ENCODE data around the gene TMEM101. TPM values are rescaled to one million over a fixed set of nuclear protein-coding genes. Genes with fewer than 3 reads are reported as not detected.

The TMEM101 gene
- total and polyA plus RNA-seq, 2 of the 13 experiments (the other 11 are each of a cell fraction or from before 2014, with no cell fraction given) = 72.0 to 100 TPM

DNA sequence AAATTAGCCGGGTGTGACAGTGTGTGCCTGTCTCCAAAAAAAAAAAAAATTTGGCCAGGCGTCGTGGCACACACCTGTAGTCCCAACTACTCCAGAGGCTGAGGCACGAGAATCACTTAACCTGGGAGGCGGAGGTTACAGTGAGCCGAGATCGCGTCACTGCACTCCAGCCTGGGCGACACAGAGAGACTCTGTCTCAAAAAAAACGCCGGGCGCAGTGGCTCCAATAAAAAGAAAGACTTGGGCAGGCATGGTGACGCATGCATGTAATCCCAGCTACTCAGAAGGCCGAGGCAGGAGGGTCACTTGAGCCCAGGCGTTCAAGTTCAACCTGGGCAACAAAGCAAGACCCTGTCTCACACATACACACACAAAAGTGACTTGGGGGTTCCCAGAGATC lies 48.1 kb upstream of the TMEM101 start (continued):
- TF ChIP-seq HBP1 (CRISPR knock-in tag; IDR thresholded peaks at IDR 0.05; ENCODE audit: low read depth) = no peak

GRCh38 chr17:44061446-44061845 lies 46.7 kb upstream of the TMEM101 start:
- Histone ChIP-seq H3K4me2 (ENCODE audit: low read depth, low read length) (no peak overlapping the region), H4K20me1 (ENCODE audit: insufficient read depth, low read length) (peaks cover 10% of the 10 kb centered on the region), H3K79me2 (ENCODE audit: insufficient read depth, low read length) (peaks cover 80% of the 10 kb centered on the region), H3K9me3 (ENCODE audit: low read length) (no peaks in the 10 kb centered on the region), H3K4me3 (replicated peaks in 1 of 3; ENCODE audit: insufficient read depth in 1 of 3, low read depth in 2 of 3, low read length in 3 of 3) (no peak overlapping the region), H3K4me1 (ENCODE audit: insufficient read depth, low read length) (peaks cover 60% of the 10 kb centered on the region), H3K36me3 (replicated peaks in 1 of 2; ENCODE audit: control insufficient read depth in 1 of 2, insufficient read depth in 2 of 2, low read length in 2 of 2) (peaks cover 17 to 59% of the 10 kb centered on the region in 2 experiments), H3K9ac (ENCODE audit: insufficient read depth, low read depth, low read length) (no peak overlapping the region), H3K27ac (ENCODE audit: extremely low read length, insufficient read depth, low read length) (no peak overlapping the region), H2AFZ (ENCODE audit: low read length) (no peak overlapping the region), H3K27me3 (ENCODE audit: control insufficient read depth in 1 of 2, insufficient read depth in 2 of 2, low read length in 2 of 2) (peaks cover 0 to 3% of the 10 kb centered on the region in 2 experiments; a peak in 1 of 5 replicates)
- BruUV-seq (replicated peaks) = no TSS peak
- POLR2A ChIA-PET = no interaction called here
- no peak for FAIRE-seq
- TF ChIP-seq HOXA9 (CRISPR knock-in tag; IDR thresholded peaks at IDR 0.05; ENCODE audit: borderline replicate concordance) = no peak
- TF ChIP-seq ZNF792 (CRISPR knock-in tag; IDR thresholded peaks at IDR 0.05) = no peak
- TF ChIP-seq NONO (IDR thresholded peaks at IDR 0.05) = no peak
- TF ChIP-seq NONO (CRISPR knock-in tag; conservative IDR thresholded peaks at IDR 0.05) = no peak
- no peak for TF ChIP-seq FOSL2 (CRISPR knock-in tag; IDR thresholded peaks at IDR 0.05)
- no peak for TF ChIP-seq NCOA1 (CRISPR knock-in tag; IDR thresholded peaks at IDR 0.05)
- no peak for TF ChIP-seq ZNF281 (CRISPR knock-in tag; IDR thresholded peaks at IDR 0.05; ENCODE audit: borderline replicate concordance)
- no peak for TF ChIP-seq MED13 (CRISPR knock-in tag; IDR thresholded peaks at IDR 0.05)
- no peak for TF ChIP-seq ASH2L (IDR thresholded peaks at IDR 0.05; ENCODE audit: insufficient read length, low read depth, low read length)
- no peak for TF ChIP-seq THAP8 (CRISPR knock-in tag; IDR thresholded peaks at IDR 0.05; ENCODE audit: borderline replicate concordance)
- TF ChIP-seq ZNF367 (CRISPR knock-in tag; IDR thresholded peaks at IDR 0.05; ENCODE audit: borderline replicate concordance) = no peak
- no peak for TF ChIP-seq ARHGAP35 (CRISPR knock-in tag; IDR thresholded peaks at IDR 0.05; ENCODE audit: borderline replicate concordance)
- no peak for TF ChIP-seq ZNF205 (CRISPR knock-in tag; IDR thresholded peaks at IDR 0.05)
- TF ChIP-seq ZNF749 (CRISPR knock-in tag; IDR thresholded peaks at IDR 0.05; ENCODE audit: borderline replicate concordance) = no peak
- TF ChIP-seq MXD1 (CRISPR knock-in tag; IDR thresholded peaks at IDR 0.05) = no peak
- TF ChIP-seq, protein P1, sequence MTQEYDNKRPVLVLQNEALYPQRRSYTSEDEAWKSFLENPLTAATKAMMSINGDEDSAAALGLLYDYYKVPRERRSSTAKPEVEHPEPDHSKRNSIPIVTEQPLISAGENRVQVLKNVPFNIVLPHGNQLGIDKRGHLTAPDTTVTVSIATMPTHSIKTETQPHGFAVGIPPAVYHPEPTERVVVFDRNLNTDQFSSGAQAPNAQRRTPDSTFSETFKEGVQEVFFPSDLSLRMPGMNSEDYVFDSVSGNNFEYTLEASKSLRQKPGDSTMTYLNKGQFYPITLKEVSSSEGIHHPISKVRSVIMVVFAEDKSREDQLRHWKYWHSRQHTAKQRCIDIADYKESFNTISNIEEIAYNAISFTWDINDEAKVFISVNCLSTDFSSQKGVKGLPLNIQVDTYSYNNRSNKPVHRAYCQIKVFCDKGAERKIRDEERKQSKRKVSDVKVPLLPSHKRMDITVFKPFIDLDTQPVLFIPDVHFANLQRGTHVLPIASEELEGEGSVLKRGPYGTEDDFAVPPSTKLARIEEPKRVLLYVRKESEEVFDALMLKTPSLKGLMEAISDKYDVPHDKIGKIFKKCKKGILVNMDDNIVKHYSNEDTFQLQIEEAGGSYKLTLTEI (CRISPR knock-in tag; conservative IDR thresholded peaks at IDR 0.05) = no peak
- CTCF ChIA-PET (ENCODE audit: low intra/inter-chr PET ratio, low total read pairs) = no interaction called here
- 95% methylated on average over 1 of the region's 1 CpG for WGBS (ENCODE audit: low lambda C conversion rate)
- no peak for DNase-seq (ENCODE audit: low spot score)
- intact Hi-C loops (cut with micrococcal nuclease; ENCODE audit: unreplicated experiment) = no loop called here
- in situ Hi-C loops (cut with HindIII; ENCODE audit: extremely low pct_ligation_motif_present, low pct_unique_long_range_greater_than_20kb) = no loop called here
- no peak for ATAC-seq

Data from HepG2 (cell line).